Heart left ventricle (tissue), 13 donors: ENCODE data around the gene AHCTF1.

ENCODE experiments used
- POLR2A ChIP-seq, 2 donors: fragments of 450-650 bp; IDR thresholded peaks; one replicate each; pipeline ENCODE4 v1.6.1; 2017; ENCODE audit warnings: antibody characterized with exemption in 2 of 2, mild to moderate bottlenecking in 2 of 2, moderate library complexity in 2 of 2
- TF ChIP-seq, protein P1 (sequence below), 12 donors: fragments of 200-600 bp; sonication (generic) in 4 of 12; IDR thresholded peaks; one replicate each; pipeline versions ENCODE4 v1.5.0 to v1.8.0; 2018 to 2022; ENCODE audit warnings: antibody characterized with exemption in 12 of 12, mild to moderate bottlenecking in 5 of 12
- donor health status: ischemic (EF 13 %, LVEDD 7.1; RV severe dilation, severe dysfunction).
- donor health status: DM: no; HTN: yes; CAD: no.
- donor health status: DM: no; HTN: no; CAD: no.
- donor health status: ischemic (EF 25% LVEDD 6.9; RV normal size, moderate dysfunction).
- donor health status: ischemic (EF 25% LVEDD 5.7; RV mildly dilated, moderate dysfunction).
- donor health status: ischemic (EF 35%, LVEDD 5.7; RV mildly dilated, moderate dysfunction).
- donor health status: nonischemic (EF 11% LVEDD 7.7; RV severe dilation, severe dysfunction).
- donor health status: DM: yes; HTN: yes; CAD: no.
- donor health status: PGD.
- donor health status: ischemic (EF 29% LVEDD 5.4; RV normal size, mild dysfunction).
- donor health status: nonischemic (EF 23%, LVEDD 6.1; RV moderate dilation, normal function).

DNA sequence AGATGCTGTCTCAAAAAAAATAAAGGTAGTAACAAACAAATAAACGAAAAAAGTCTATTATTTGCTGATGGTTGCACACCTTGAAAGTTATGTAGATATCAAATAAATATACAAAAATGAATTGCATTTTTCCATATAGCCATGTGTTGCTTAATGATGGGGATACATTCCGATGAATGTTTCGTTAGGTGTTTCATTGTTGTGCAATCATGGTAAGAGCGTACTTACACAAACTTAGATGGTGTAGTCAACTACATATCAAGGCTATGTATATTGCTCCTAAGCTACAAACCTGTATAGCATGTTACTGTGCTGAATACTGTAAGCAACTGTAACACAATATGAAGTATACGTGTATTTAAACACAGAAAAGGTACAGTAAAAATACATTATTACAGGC is 34.4 kb downstream of the AHCTF1 start:
- TF ChIP-seq, protein P1, sequence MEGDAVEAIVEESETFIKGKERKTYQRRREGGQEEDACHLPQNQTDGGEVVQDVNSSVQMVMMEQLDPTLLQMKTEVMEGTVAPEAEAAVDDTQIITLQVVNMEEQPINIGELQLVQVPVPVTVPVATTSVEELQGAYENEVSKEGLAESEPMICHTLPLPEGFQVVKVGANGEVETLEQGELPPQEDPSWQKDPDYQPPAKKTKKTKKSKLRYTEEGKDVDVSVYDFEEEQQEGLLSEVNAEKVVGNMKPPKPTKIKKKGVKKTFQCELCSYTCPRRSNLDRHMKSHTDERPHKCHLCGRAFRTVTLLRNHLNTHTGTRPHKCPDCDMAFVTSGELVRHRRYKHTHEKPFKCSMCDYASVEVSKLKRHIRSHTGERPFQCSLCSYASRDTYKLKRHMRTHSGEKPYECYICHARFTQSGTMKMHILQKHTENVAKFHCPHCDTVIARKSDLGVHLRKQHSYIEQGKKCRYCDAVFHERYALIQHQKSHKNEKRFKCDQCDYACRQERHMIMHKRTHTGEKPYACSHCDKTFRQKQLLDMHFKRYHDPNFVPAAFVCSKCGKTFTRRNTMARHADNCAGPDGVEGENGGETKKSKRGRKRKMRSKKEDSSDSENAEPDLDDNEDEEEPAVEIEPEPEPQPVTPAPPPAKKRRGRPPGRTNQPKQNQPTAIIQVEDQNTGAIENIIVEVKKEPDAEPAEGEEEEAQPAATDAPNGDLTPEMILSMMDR (IDR thresholded peaks at IDR 0.05), result no peak
- TF ChIP-seq POLR2A (IDR thresholded peaks at IDR 0.05), result no peak
